Ectodermal cell (in vitro differentiated cells): ENCODE data around the gene PC.

Source experiments
- H3K27ac ChIP-seq: 2 replicates; pipeline ENCODE4 v1.7.0; 2013; ENCODE audit warnings: mild to moderate bottlenecking, low read depth, low read length; ENCODE audit not compliant: insufficient read depth, poor library complexity, severe bottlenecking
- H3K27me3 ChIP-seq: 2 replicates; pipeline ENCODE4 v1.7.0; 2013; ENCODE audit warnings: mild to moderate bottlenecking, low read length; ENCODE audit not compliant: insufficient read depth, control insufficient read depth, poor library complexity, severe bottlenecking
- H3K36me3 ChIP-seq: one replicate; pipeline ENCODE4 v1.7.0; 2013; ENCODE audit warnings: low read length; ENCODE audit not compliant: control insufficient read depth, insufficient read depth
- H3K4me1 ChIP-seq: one replicate; pipeline ENCODE4 v1.7.0; 2013; ENCODE audit warnings: low read length; ENCODE audit not compliant: control insufficient read depth, insufficient read depth
- H3K4me3 ChIP-seq: 2 replicates; pipeline ENCODE4 v1.7.0; 2013; ENCODE audit warnings: low read depth, low read length, control low read depth; ENCODE audit not compliant: insufficient read depth
- H3K9me3 ChIP-seq: 2 replicates; pipeline ENCODE4 v1.7.0; 2013; ENCODE audit warnings: mild to moderate bottlenecking, low read length, moderate library complexity; ENCODE audit not compliant: control insufficient read depth
- WGBS, 2 experiments: methylation state at CpG; one replicate each; pipeline ENCODE4 v1.1.7; 2013; ENCODE audit warnings: missing lambda C conversion rate in 2 of 2; 5-methylcytosine and 5-hydroxymethylcytosine counted together

PC gene

DNA sequence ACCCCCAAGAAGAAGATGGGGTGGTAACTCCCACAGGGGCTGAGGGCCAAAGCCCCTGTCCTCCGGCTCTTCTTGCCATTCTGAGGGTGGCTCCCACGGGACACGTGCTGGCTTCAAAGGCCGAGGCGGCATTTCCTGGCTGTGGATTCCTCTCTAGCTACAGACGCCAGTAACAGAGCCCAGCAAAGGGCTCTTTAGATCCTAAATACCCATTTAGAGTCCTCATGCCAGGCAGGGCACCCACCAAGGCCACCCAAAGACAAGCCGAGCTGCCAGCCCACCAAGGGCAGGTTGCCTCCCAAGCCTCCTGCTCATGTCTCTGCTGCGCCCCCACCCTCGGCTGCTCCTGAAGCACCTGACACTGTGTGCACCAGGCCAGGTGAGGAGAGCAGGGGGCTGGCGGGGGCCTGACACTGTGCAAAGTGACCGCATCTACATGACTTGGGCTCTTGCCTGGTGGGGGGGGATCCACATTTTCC lies 95.6 kb downstream of the PC start:
- Histone ChIP-seq H3K27ac (no peak overlapping the region), H3K9me3 (no peaks in the 10 kb centered on the region), H3K4me3 (no peak overlapping the region), H3K27me3 (no peaks in the 10 kb centered on the region), H3K36me3 (no peaks in the 10 kb centered on the region), H3K4me1 (no peaks in the 10 kb centered on the region)
- 92 to 97% methylated on average over 11 of the region's 11 CpGs for WGBS, 2 experiments

DNA sequence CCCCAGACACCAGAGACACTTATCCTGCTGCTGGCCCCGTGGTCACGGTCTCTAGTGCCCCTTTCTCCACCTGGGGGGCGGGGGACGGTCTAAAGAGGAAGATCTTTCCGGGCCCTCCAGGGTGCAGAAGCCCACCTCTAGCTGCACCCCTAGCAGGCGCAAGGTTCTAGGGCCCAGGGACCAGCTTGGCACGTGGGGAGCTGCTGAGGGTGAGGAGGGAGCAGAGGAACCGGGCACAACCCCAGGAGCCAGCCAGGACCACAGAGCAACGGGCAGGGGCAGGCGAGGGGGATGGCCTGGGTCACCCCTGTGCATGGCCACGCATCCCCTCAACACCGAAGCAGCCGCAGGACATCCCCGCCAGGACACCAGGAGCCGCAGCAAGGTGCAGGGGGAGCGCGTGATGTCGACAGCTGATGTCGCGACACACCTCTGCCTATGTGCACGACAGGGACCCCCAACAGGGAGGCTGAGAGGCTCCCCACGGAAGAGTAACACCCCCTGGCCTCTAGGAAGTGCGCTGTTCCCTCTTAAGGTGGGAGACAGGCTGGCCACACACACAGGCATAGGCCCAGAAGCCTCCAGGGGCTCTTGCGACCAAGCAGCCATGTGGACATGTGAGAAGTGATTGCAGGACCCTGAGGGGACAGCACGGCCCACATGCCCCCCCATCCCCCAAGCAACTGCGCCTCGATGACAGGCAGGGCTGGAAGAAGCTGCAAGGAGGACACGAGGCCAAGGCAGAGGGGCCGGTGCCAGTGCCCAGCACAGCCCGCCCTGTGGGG lies 96.2 kb downstream of the PC start:
- Histone ChIP-seq H3K9me3 (no peaks in the 10 kb centered on the region), H3K4me3 (no peak overlapping the region), H3K4me1 (no peaks in the 10 kb centered on the region), H3K36me3 (no peaks in the 10 kb centered on the region), H3K27me3 (no peaks in the 10 kb centered on the region), H3K27ac (no peak overlapping the region)
- 92 to 93% methylated on average over 30 of the region's 30 CpGs for WGBS, 2 experiments

- 95% methylated on average over 32 of the region's 32 CpGs for WGBS, 2 experiments
- Histone ChIP-seq H3K36me3 (no peaks in the 10 kb centered on the region), H3K27me3 (no peaks in the 10 kb centered on the region), H3K9me3 (no peaks in the 10 kb centered on the region), H3K4me3 (no peak overlapping the region), H3K27ac (no peak overlapping the region), H3K4me1 (no peaks in the 10 kb centered on the region)
Measured at GRCh38 chr11:66861038-66861773, 97.0 kb downstream of the PC start.

DNA sequence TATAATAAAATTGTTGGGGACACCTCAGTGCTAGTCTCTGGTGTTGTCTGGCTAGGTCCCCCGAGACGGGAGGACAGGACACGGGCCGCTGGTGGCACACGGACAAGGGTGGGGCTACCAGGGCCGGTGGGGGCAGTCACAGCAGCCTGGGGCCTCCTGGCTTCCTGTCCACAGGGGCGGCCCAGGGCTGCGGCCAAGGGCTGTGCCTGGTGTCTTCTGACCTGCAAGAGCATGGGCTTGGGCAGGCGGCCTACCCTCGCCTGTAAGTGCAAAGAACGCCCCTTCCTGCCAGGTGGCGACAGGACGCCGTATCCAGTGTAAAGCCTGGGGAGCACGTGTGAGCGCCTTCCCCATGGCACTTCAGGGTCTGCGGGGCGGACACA lies 97.7 kb downstream of the PC start:
- Histone ChIP-seq H3K4me3 (no peak overlapping the region), H3K27me3 (no peaks in the 10 kb centered on the region), H3K4me1 (peaks cover 5% of the 10 kb centered on the region), H3K9me3 (no peaks in the 10 kb centered on the region), H3K27ac (no peak overlapping the region), H3K36me3 (no peaks in the 10 kb centered on the region)
- WGBS, 2 experiments: 89 to 90% methylated on average over 18 of the region's 18 CpGs

DNA sequence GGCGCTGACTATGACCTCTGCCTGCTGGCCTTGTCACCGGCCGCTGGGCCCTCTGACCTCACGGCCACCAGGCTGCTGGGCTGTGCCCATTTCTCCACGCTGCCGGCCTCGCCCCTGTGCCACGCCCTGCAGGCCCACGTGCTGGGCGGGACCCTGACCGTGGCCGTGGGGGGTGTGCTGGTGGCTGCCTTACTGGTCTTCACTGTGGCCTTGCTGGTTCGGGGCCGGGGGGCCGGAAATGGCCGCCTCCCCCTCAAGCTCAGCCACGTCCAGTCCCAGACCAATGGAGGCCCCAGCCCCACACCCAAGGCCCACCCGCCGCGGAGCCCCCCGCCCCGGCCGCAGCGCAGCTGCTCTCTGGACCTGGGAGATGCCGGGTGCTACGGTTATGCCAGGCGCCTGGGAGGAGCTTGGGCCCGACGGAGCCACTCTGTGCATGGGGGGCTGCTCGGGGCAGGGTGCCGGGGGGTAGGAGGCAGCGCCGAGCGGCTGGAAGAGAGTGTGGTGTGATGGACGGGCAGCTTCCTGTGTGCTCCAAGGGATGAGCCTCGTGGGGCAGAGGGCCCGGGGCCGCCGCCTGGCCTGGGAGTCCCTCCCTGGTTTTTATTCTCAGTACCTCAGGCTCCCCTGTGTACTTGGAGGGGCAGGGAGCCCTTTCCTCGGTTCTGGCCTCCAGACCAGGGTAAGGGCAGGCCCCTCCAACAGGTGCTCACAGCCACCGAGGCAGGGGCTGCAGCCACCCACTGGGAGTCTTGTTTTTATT lies 98.3 kb downstream of the PC start:
- 94% methylated on average over 41 of the region's 41 CpGs for WGBS, 2 experiments

DNA sequence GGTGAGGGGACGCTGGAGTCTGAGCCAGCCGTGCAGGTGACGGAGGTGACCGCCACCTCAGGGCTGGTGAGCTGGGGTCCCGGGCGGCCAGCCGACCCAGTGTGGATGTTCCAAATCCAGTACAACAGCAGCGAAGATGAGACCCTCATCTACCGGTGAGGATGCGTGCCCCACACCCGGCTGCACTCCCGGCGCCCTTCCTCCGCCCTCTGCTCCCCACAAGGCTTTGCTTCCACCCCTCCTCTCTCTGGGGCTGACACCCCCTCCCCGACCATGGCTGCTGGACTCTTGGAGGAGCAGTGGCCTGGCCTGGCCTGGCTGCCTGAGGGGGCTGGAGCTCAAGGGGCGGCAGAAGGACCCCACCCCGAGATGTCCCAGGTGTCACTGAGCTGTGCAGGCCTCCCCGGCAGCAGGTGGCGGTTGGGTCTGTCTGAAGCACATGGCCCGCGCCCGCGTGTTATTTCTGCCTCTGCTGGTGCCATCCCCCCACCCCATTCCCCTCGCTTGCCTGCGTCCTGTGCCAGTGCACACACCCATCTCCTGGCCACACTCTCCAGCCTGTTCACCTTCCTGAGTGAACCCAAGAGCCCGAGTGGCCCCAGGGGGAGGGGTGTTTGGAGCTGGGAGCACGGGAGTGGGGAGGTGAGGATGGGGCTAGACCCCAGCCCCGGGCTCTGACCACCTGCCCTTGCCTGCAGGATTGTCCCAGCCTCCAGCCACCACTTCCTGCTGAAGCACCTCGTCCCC lies 99.1 kb downstream of the PC start:
- H3K4me1 ChIP-seq: peaks cover 7% of the 10 kb centered on the region
- no peaks in the 10 kb centered on the region for H3K36me3 ChIP-seq
- no peaks in the 10 kb centered on the region for H3K9me3 ChIP-seq
- no peaks in the 10 kb centered on the region for H3K27me3 ChIP-seq
- H3K4me3 ChIP-seq: no peak overlapping the region
- no peak overlapping the region for H3K27ac ChIP-seq
- WGBS, 2 experiments: 91 to 93% methylated on average over 29 of the region's 29 CpGs

More for the DNA sequence above, 98.3 kb downstream of the PC start:
- Histone ChIP-seq H3K4me3 (no peak overlapping the region), H3K27ac (no peak overlapping the region), H3K27me3 (no peaks in the 10 kb centered on the region), H3K4me1 (peaks cover 7% of the 10 kb centered on the region), H3K36me3 (no peaks in the 10 kb centered on the region), H3K9me3 (no peaks in the 10 kb centered on the region)

GRCh38 chr11:66858186-66858938 lies 99.8 kb downstream of the PC start:
- Histone ChIP-seq H3K27ac (no peak overlapping the region), H3K27me3 (no peaks in the 10 kb centered on the region), H3K4me1 (peaks cover 7% of the 10 kb centered on the region), H3K9me3 (no peaks in the 10 kb centered on the region), H3K36me3 (no peaks in the 10 kb centered on the region), H3K4me3 (no peak overlapping the region)
- WGBS, 2 experiments: 95% methylated on average over 62 of the region's 62 CpGs

- Histone ChIP-seq H3K27me3 (no peaks in the 10 kb centered on the region), H3K4me1 (peaks cover 7% of the 10 kb centered on the region), H3K36me3 (no peaks in the 10 kb centered on the region), H3K4me3 (peak overlapping the region; percentile 66), H3K27ac (no peak overlapping the region), H3K9me3 (no peaks in the 10 kb centered on the region)
- WGBS, 2 experiments: 93% methylated on average over 19 of the region's 19 CpGs
Measured at GRCh38 chr11:66857927-66858185, 100.3 kb downstream of the PC start.

DNA sequence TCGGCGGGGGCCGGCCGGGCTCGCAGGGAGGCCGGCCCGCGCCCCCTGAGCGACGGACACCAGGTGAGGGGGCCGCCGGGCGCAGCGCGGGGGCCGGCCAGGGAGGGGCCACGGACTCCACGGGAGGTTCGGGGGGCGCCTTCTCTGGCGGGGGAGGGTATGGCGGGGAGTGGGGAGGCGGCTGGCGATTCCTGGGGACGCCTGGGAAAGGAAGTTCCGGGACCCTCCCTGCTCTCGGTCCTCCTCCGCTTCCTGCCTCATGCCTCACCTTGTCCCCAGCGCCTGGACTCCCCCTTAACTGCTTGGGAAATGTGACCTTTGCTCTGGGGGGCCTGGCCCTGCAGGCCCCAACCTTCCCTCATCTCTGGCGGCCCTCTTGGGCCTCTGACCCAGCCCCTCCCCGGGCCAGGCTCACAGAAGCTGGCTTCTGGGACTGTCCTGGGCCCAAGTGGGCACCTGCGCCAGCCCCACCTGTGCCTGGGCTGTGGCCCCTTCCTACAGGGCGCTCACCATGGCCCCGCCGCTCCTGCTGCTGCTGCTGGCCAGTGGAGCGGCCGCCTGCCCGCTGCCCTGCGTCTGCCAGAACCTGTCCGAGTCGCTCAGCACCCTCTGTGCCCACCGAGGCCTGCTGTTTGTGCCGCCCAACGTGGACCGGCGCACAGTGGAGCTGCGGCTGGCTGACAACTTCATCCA lies 100.8 kb downstream of the PC start:
- Histone ChIP-seq H3K27me3 (no peaks in the 10 kb centered on the region), H3K9me3 (no peaks in the 10 kb centered on the region), H3K36me3 (no peaks in the 10 kb centered on the region), H3K4me1 (peaks cover 7% of the 10 kb centered on the region), H3K27ac (no peak overlapping the region), H3K4me3 (peak overlapping the region; percentile 66)
- WGBS, 2 experiments: 29 to 30% methylated on average over 47 of the region's 47 CpGs
